ENCODE results near the gene SSTR3.

Gene SSTR3

GRCh38 chr22:37207981-37208380 lies 4.3 kb downstream of the SSTR3 start:
- TF ChIP-seq CTCF (IDR thresholded peaks at IDR 0.05; ENCODE audit: low read depth, low read length, missing control alignments): no peak
- DNase-seq (ENCODE audit: extremely low read depth, low read depth): no peak
- H3K4me3 ChIP-seq (replicated peaks; ENCODE audit: low read depth, low read length): no peak overlapping the region

- TF ChIP-seq CTCF (IDR thresholded peaks at IDR 0.05; ENCODE audit: low read depth, low read length, missing control alignments): no peak
- no peak for DNase-seq (ENCODE audit: extremely low read depth, low read depth)
- no peak overlapping the region for H3K4me3 ChIP-seq (replicated peaks; ENCODE audit: low read depth, low read length)
Observed at GRCh38 chr22:37206841-37207821, 5.1 kb downstream of the SSTR3 start.

DNA sequence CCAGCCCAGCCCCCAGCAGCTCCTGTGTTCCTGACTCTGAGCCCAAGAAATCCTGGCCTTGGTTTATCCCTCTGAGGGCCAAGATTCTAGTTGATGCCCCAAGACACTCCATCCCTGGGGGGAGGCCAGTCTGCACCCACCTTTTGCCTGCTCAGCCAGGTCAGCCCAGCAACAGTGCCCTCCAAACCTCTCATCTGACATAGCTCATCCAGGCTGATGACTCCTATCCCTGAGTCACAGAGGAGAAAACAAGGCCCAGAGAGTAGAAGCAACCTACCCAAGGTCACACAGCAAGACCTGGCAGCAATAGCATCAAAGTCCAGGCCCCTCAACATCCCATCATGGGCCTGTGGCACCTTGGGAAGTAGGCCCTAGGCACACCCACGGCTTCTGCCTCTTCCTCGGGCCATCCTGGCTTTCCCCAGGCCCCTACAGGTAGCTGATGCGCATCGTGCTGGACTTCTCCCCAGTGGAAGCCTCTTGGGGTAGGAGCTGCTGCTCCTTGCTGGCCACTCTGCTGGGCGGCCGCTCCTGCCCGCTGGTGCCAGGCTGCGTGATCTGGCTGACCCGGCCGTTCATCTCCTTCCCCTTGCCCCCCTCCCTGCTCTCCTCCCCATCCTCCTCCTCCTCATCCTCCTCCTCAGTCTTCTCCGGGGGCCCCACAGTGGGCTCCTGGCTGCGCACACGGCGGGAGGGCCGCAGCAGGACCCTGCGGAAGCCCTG lies 6.0 kb downstream of the SSTR3 start:
- no peak for TF ChIP-seq CTCF (IDR thresholded peaks at IDR 0.05; ENCODE audit: low read depth, low read length, missing control alignments)
- no peak overlapping the region for H3K4me3 ChIP-seq (replicated peaks; ENCODE audit: low read depth, low read length)
- DNase-seq (ENCODE audit: extremely low read depth, low read depth): no peak

DNA sequence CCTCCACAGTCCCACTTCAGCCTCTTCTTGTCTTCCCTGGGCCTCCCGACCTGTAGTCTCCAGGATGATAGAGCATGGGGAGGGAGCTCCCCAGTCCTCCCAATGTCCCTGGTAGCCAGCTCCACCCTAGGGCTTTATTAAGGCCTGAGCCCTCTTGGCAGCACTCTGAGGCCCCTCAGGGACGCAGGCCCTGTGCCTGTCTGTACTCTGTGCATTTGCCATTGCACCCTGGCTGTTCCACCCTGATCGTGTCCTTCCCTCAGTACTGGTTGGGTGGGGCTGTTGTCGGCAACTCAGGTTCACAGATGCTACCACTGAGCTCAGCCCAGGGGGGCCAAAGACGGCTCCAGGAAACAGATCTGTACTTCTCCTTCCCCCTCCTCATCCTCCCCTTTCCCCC lies 7.2 kb downstream of the SSTR3 start:
- TF ChIP-seq CTCF (IDR thresholded peaks at IDR 0.05; ENCODE audit: low read depth, low read length, missing control alignments): no peak
- no peak for DNase-seq (ENCODE audit: extremely low read depth, low read depth)
- no peak overlapping the region for H3K4me3 ChIP-seq (replicated peaks; ENCODE audit: low read depth, low read length)

DNA sequence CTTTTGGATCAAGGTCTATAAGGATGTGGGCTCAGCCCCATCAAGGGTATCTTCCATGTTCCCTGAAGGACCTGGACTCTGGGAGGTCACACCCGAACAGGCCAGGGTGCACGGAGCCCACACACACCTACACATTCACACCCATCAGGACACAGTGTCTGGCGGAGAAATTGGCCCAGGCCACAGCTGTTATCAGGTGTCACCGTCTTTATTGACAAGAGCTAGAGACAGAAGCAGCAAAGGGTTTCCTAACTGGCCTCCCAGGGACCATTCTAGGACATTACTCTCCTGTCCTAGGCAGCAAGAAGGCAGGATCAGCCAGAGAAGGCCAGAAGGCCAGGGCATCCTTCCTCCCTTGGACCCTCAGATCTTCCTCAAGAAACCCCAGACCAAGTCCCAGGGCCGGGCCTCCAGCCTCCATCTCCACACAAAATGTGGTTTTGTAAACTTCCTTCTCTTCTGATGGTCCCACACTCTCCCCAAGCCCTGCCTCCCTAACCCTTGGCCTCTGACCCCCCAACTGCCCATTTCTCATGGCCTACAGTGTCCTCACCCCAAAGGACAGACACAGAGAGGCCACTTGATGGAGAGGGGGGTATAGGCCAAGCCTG lies 8.1 kb downstream of the SSTR3 start:
- H3K4me3 ChIP-seq (replicated peaks; ENCODE audit: low read depth, low read length): no peak overlapping the region
- no peak for DNase-seq (ENCODE audit: extremely low read depth, low read depth)
- no peak for TF ChIP-seq CTCF (IDR thresholded peaks at IDR 0.05; ENCODE audit: low read depth, low read length, missing control alignments)

GRCh38 chr22:37203354-37204044 lies 8.8 kb downstream of the SSTR3 start:
- no peak overlapping the region for H3K4me3 ChIP-seq (replicated peaks; ENCODE audit: low read depth, low read length)
- TF ChIP-seq CTCF (IDR thresholded peaks at IDR 0.05; ENCODE audit: low read depth, low read length, missing control alignments): no peak
- DNase-seq (ENCODE audit: extremely low read depth, low read depth): no peak

All from HFF-Myc (cell line).